ENCODE measurements around the gene BRIP1. TPM values are rescaled to one million over a fixed set of nuclear protein-coding genes. Genes with fewer than 3 reads are reported as not detected.

The BRIP1 gene
- polyA plus RNA-seq, 2 of the 4 experiments (the other 2 are of a cell fraction): 8.0 to 11.5 TPM

GRCh38 chr17:61770752-61771533, 92.4 kb downstream of the BRIP1 start:
- no peak overlapping the region for H3K27ac ChIP-seq
- H3K9me3 ChIP-seq: peaks cover 19% of the 10 kb centered on the region
- no peak overlapping the region for H3K4me2 ChIP-seq
- H3K4me1 ChIP-seq: peaks cover 6% of the 10 kb centered on the region; the same call in 1 of the 3 replicates
- DNase-seq (ENCODE audit: low read depth in 1 of 2, low spot score in 1 of 2) (no peak), FAIRE-seq (peak; percentile 84), ATAC-seq (no peak)
- CTCF ChIA-PET: no interaction called here
- TF ChIP-seq PBX3 (IDR thresholded peaks at IDR 0.05): no peak
- TF ChIP-seq KDM5A (IDR thresholded peaks at IDR 0.05): no peak
- TF ChIP-seq CHD4 (IDR thresholded peaks at IDR 0.05; ENCODE audit: borderline replicate concordance): no peak; the same call in 1 of the 2 replicates
- no peak for TF ChIP-seq TP53 (CRISPR knock-in tag; IDR thresholded peaks at IDR 0.05)
- no peak for TF ChIP-seq CTCF (IDR thresholded peaks at IDR 0.05)
- TF ChIP-seq EHF (CRISPR knock-in tag; IDR thresholded peaks at IDR 0.05): no peak
- no peak for TF ChIP-seq ATOH8 (CRISPR knock-in tag; IDR thresholded peaks at IDR 0.05; ENCODE audit: low read depth)
- TF ChIP-seq CEBPB (IDR thresholded peaks at IDR 0.05): no peak
- TF ChIP-seq MYC (IDR thresholded peaks at IDR 0.05; ENCODE audit: borderline replicate concordance, low read length): no peak
- no peak for TF ChIP-seq HOXB13 (CRISPR knock-in tag; IDR thresholded peaks at IDR 0.05; ENCODE audit: low read depth)
- TF ChIP-seq BCL3 (IDR thresholded peaks at IDR 0.05): no peak
- POLR2A ChIA-PET: no interaction called here
- WGBS (ENCODE audit: missing lambda C conversion rate): 93% methylated on average over 2 of the region's 2 CpGs
- no peak overlapping the region for H3K4me3 ChIP-seq

GRCh38 chr17:61770043-61770442, 93.3 kb downstream of the BRIP1 start:
- POLR2A ChIA-PET: interaction anchor here (1.1 kb wide), 1 partner anchor 69 kb away, joined by 3 read pairs; no protein-coding TSS in a partner anchor
- no peak for FAIRE-seq

More at GRCh38 chr17:61770043-61770442, 93.3 kb downstream of the BRIP1 start:
- ATAC-seq: no peak
- Histone ChIP-seq H3K9me3 (peaks cover 19% of the 10 kb centered on the region), H3K4me2 (no peak overlapping the region), H3K4me1 (peaks cover 6% of the 10 kb centered on the region; the same call in 1 of the 3 replicates), H3K4me3 (no peak overlapping the region), H3K27ac (no peak overlapping the region)
- CTCF ChIA-PET: no interaction called here
- no peak for TF ChIP-seq ESRRA (IDR thresholded peaks at IDR 0.05; ENCODE audit: borderline replicate concordance, low read length)
- no peak for TF ChIP-seq BHLHE40 (IDR thresholded peaks at IDR 0.05; ENCODE audit: low read depth, low read length)
- TF ChIP-seq ATOH8 (CRISPR knock-in tag; IDR thresholded peaks at IDR 0.05; ENCODE audit: low read depth): no peak
- TF ChIP-seq TFCP2L1 (CRISPR knock-in tag; IDR thresholded peaks at IDR 0.05): no peak
- TF ChIP-seq RNF2 (IDR thresholded peaks at IDR 0.05; ENCODE audit: borderline replicate concordance, low read depth): no peak
- no peak for TF ChIP-seq JUN (IDR thresholded peaks at IDR 0.05)
- no peak for TF ChIP-seq ZNF302 (CRISPR knock-in tag; IDR thresholded peaks at IDR 0.05)
- TF ChIP-seq PBX3 (IDR thresholded peaks at IDR 0.05): no peak
- TF ChIP-seq NPAS2 (CRISPR knock-in tag; IDR thresholded peaks at IDR 0.05; ENCODE audit: borderline replicate concordance): no peak
- no peak for TF ChIP-seq CBX8 (IDR thresholded peaks at IDR 0.05)
- TF ChIP-seq PHF8 (IDR thresholded peaks at IDR 0.05; ENCODE audit: borderline replicate concordance, low read depth): no peak
- no peak for TF ChIP-seq HES2 (IDR thresholded peaks at IDR 0.05)
- no peak for TF ChIP-seq ZFP36 (IDR thresholded peaks at IDR 0.05; ENCODE audit: borderline replicate concordance, partially characterized antibody)
- DNase-seq (ENCODE audit: low read depth in 1 of 2, low spot score in 1 of 2): no peak
